ENCODE data around the gene MAPK14.

MAPK14 gene

DNA sequence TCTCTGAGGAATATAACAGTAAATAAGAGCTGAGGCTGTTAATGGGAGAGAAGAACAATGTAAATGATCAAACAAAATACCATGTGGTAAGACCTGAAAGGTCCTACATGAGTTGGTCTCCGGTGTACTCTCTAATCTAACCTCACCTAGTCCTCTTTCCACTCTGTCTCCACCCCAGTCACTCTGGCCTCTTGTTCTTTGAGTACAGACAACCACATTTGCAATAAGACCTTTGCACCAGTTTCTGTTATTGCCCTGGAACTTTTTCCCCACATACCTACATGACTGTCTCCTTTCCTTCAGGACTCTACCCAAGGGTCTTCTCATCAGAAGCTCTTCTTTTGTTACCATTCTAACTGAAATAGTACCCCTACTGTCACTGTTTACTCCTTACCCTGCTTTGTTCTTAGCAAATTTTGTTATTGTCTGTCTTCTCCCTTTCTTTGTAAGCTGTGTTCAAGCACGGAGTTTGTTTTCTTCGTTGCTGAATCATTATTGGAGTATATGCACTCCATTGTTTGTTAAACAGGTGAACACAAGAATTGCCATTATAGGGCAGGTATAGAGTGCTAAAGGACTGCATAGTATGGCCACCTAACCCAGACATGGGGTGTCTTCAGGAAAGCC is 37.3 kb downstream of the MAPK14 start:
- peaks cover 31% of the 10 kb centered on the region for H3K79me2 ChIP-seq
- no peak overlapping the region for H3K9ac ChIP-seq
- H3K4me3 ChIP-seq (ENCODE audit: low read depth, low read length), result no peak overlapping the region
- peaks cover 12% of the 10 kb centered on the region for H3K4me1 ChIP-seq
- no peak overlapping the region for H3K4me2 ChIP-seq (ENCODE audit: low read length)
- no peak overlapping the region for H2AFZ ChIP-seq
- H3K27me3 ChIP-seq (ENCODE audit: control insufficient read depth, insufficient read depth, low read length), result no peaks in the 10 kb centered on the region
- no peaks in the 10 kb centered on the region for H3K9me3 ChIP-seq (ENCODE audit: control insufficient read depth, low read length)
- H3K36me3 ChIP-seq (ENCODE audit: control insufficient read depth, insufficient read depth, low read length), result no peaks in the 10 kb centered on the region
- TF ChIP-seq, protein P1, sequence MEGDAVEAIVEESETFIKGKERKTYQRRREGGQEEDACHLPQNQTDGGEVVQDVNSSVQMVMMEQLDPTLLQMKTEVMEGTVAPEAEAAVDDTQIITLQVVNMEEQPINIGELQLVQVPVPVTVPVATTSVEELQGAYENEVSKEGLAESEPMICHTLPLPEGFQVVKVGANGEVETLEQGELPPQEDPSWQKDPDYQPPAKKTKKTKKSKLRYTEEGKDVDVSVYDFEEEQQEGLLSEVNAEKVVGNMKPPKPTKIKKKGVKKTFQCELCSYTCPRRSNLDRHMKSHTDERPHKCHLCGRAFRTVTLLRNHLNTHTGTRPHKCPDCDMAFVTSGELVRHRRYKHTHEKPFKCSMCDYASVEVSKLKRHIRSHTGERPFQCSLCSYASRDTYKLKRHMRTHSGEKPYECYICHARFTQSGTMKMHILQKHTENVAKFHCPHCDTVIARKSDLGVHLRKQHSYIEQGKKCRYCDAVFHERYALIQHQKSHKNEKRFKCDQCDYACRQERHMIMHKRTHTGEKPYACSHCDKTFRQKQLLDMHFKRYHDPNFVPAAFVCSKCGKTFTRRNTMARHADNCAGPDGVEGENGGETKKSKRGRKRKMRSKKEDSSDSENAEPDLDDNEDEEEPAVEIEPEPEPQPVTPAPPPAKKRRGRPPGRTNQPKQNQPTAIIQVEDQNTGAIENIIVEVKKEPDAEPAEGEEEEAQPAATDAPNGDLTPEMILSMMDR (IDR thresholded peaks at IDR 0.05), result no peak
- H3K27ac ChIP-seq, result no peak overlapping the region

DNA sequence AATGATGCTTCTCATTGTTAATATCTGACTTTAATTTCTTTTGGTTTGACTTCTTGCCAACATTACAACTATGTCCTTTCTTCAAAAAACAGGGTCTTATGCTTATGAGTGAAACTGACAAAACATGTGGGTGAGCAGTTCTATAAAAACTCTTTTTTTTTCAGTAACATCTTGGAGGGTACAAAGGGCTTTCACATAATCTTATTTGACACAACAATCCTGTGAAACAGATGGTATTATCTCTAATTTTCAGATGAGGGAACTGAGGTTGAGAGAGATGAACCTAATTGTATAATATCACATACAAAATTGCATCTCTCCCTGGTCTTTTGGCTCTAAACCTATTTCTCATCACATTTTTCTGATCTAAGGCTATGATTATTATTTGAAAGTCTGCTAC is 38.3 kb downstream of the MAPK14 start:
- Histone ChIP-seq H3K27me3 (ENCODE audit: control insufficient read depth, insufficient read depth, low read length) (no peaks in the 10 kb centered on the region), H3K4me2 (ENCODE audit: low read length) (no peak overlapping the region), H3K4me3 (ENCODE audit: low read depth, low read length) (no peak overlapping the region), H2AFZ (no peak overlapping the region), H3K4me1 (peaks cover 12% of the 10 kb centered on the region), H3K79me2 (peaks cover 29% of the 10 kb centered on the region), H3K9me3 (ENCODE audit: control insufficient read depth, low read length) (no peaks in the 10 kb centered on the region), H3K36me3 (ENCODE audit: control insufficient read depth, insufficient read depth, low read length) (no peaks in the 10 kb centered on the region), H3K27ac (no peak overlapping the region), H3K9ac (no peak overlapping the region)
- TF ChIP-seq, protein P1 (IDR thresholded peaks at IDR 0.05), result no peak

DNA sequence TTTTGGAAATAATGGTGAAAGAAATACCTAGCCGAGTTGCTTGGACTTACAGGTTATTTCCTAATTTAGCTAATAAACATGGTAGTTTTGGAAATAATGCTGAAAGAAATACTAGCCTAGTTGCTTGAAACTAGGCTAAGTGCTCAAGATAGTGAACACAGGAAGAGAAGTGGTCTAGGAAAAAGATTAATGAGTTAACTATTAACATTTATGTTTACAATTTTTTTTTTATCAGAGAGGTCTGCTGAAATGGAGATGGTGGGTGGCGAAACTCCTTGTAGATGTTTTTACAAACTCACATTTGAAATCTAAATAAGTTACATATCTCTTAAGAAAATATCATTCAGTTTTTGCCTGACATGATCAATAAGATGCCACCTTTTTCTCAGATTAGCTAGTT is 39.2 kb downstream of the MAPK14 start:
- no peaks in the 10 kb centered on the region for H3K27me3 ChIP-seq (ENCODE audit: control insufficient read depth, insufficient read depth, low read length)
- peaks cover 26% of the 10 kb centered on the region for H3K79me2 ChIP-seq
- H3K4me1 ChIP-seq, result peaks cover 7% of the 10 kb centered on the region
- no peaks in the 10 kb centered on the region for H3K36me3 ChIP-seq (ENCODE audit: control insufficient read depth, insufficient read depth, low read length)
- H3K9ac ChIP-seq, result no peak overlapping the region
- no peak overlapping the region for H2AFZ ChIP-seq
- TF ChIP-seq, protein P1 (IDR thresholded peaks at IDR 0.05), result no peak
- H3K4me2 ChIP-seq (ENCODE audit: low read length), result no peak overlapping the region
- no peaks in the 10 kb centered on the region for H3K9me3 ChIP-seq (ENCODE audit: control insufficient read depth, low read length)
- no peak overlapping the region for H3K27ac ChIP-seq
- H3K4me3 ChIP-seq (ENCODE audit: low read depth, low read length), result no peak overlapping the region

DNA sequence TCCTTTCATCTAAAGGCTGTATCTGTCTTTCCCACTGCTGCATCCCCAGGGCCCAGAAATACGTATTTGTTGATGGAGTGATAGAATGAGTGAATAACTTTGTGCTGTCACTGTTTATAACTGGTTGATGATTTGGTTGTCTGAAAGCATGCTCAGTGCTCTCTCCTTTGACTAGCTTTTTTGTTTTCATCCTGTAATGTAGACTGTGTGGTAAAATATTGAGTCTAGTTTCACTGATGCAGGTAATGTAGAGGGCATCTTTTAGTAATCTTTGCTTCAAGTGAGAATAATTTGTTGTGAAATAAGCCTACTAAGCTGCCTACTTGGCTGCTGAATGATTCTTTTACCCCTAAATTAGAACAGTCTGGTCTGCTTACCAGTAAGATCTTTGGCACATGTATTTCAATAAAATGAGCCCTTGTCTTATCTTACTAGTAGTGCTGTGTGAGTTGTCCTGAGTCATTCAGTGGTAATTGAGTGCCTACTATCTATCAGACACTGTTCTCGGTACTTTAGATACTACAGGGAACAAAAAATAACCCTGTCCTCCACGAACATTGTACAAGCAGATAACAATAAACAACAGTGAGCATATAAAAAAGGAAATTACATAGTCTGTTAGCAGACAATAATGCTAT is 39.9 kb downstream of the MAPK14 start:
- Histone ChIP-seq H3K27ac (no peak overlapping the region), H3K36me3 (ENCODE audit: control insufficient read depth, insufficient read depth, low read length) (no peaks in the 10 kb centered on the region), H2AFZ (no peak overlapping the region), H3K27me3 (ENCODE audit: control insufficient read depth, insufficient read depth, low read length) (no peaks in the 10 kb centered on the region), H3K4me2 (ENCODE audit: low read length) (no peak overlapping the region), H3K9ac (no peak overlapping the region), H3K9me3 (ENCODE audit: control insufficient read depth, low read length) (no peaks in the 10 kb centered on the region), H3K4me1 (peaks cover 5% of the 10 kb centered on the region), H3K79me2 (peaks cover 22% of the 10 kb centered on the region), H3K4me3 (ENCODE audit: low read depth, low read length) (no peak overlapping the region)
- TF ChIP-seq, protein P1 (IDR thresholded peaks at IDR 0.05), result no peak

DNA sequence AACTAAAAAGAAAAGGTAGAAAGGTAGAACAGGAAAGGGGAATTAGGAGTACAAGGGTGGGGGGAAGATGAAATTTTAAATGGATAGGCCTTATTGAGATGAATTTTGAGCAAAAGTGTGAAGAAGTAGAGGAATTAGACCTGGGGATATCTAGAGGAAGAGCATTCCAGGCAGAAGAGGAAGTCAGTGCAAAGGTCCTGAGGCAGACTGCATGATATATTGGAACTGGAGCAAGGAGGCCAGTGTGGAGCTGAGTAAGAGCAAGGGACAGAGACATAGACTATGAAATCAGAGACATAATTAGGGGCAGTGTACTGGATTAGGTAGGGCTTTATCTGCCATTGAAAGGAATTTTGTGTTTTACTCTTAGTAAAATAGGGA is 40.4 kb downstream of the MAPK14 start:
- Histone ChIP-seq H3K79me2 (peaks cover 19% of the 10 kb centered on the region), H3K4me2 (ENCODE audit: low read length) (no peak overlapping the region), H3K36me3 (ENCODE audit: control insufficient read depth, insufficient read depth, low read length) (no peaks in the 10 kb centered on the region), H3K9ac (no peak overlapping the region), H3K9me3 (ENCODE audit: control insufficient read depth, low read length) (no peaks in the 10 kb centered on the region), H3K27me3 (ENCODE audit: control insufficient read depth, insufficient read depth, low read length) (no peaks in the 10 kb centered on the region), H3K27ac (no peak overlapping the region), H3K4me1 (peaks cover 5% of the 10 kb centered on the region), H2AFZ (no peak overlapping the region), H3K4me3 (ENCODE audit: low read depth, low read length) (no peak overlapping the region)
- TF ChIP-seq, protein P1 (IDR thresholded peaks at IDR 0.05), result no peak

All from parathyroid adenoma (tissue), 2 donors.